Measurements from ENCODE around the gene PCDH15. TPM values are rescaled to one million over a fixed set of nuclear protein-coding genes. Genes with fewer than 3 reads are reported as not detected.

Gene PCDH15
- total and polyA plus RNA-seq, 2 of the 4 experiments (the other 2 are of a cell fraction): not detected

- no peak overlapping the region for H2BK5ac ChIP-seq (ENCODE audit: low read depth, low read length, poor library complexity, severe bottlenecking)
- no peaks in the 10 kb centered on the region for H3K36me3 ChIP-seq (ENCODE audit: control insufficient read depth, insufficient read depth, low read length)
- POLR2A ChIA-PET (ENCODE audit: unreplicated experiment): no interaction called here
- no peak overlapping the region for H3K4me3 ChIP-seq (ENCODE audit: insufficient read depth, low read depth, low read length)
- no peaks in the 10 kb centered on the region for H4K20me1 ChIP-seq (ENCODE audit: insufficient read depth, low read length)
- H3K56ac ChIP-seq (ENCODE audit: extremely low read depth, insufficient read depth, low read length): no peak overlapping the region
- dilution Hi-C loops (cut with HindIII; ENCODE audit: low sequenced_read_pairs, unreplicated experiment): no loop called here
- CTCF ChIA-PET: no interaction called here
- no peaks in the 10 kb centered on the region for H3K9me3 ChIP-seq (ENCODE audit: control insufficient read depth, insufficient read depth, low read length)
- no peak overlapping the region for H4K8ac ChIP-seq (ENCODE audit: low read depth in 2 of 2, low read length in 2 of 2)
- BruUV-seq (replicated peaks): no TSS peak
- WGBS, 2 experiments (ENCODE audit: extremely low coverage in 2 of 2, insufficient read length in 1 of 2): no CpG with 5 or more reads among the region's 2 CpGs
- no peaks in the 10 kb centered on the region for H3K9me1 ChIP-seq (ENCODE audit: insufficient read depth, low read length)
- no peak overlapping the region for H3K27ac ChIP-seq (ENCODE audit: insufficient read depth, low read length)
- no peak overlapping the region for H2AK9ac ChIP-seq (replicated peaks; ENCODE audit: low read depth, low read length, poor library complexity)
- DNase-seq (no peak), ATAC-seq (ENCODE audit: low read depth) (no peak)
- in situ Hi-C loops (cut with MboI; ENCODE audit: low sequenced_read_pairs): no loop called here
- H2BK120ac ChIP-seq (ENCODE audit: low read depth, low read length): no peak overlapping the region
- no peaks in the 10 kb centered on the region for H3K79me1 ChIP-seq (ENCODE audit: low read depth in 1 of 2, low read length in 2 of 2)
- no peak overlapping the region for H2AK5ac ChIP-seq (ENCODE audit: low read depth, low read length)
- H3K4ac ChIP-seq (ENCODE audit: low read depth, low read length): no peak overlapping the region
- H3K18ac ChIP-seq (ENCODE audit: low read depth, low read length): no peak overlapping the region
- H3K14ac ChIP-seq (replicated peaks; ENCODE audit: low read depth, low read length): no peak overlapping the region
- no peak overlapping the region for H2BK15ac ChIP-seq (ENCODE audit: low read depth, low read length)
- no peak overlapping the region for H3K9ac ChIP-seq (ENCODE audit: low read depth, low read length)
- no peak overlapping the region for H2BK20ac ChIP-seq (ENCODE audit: low read depth, low read length)
- no peaks in the 10 kb centered on the region for H3K27me3 ChIP-seq (ENCODE audit: control insufficient read depth, insufficient read depth, low read length)
- TF ChIP-seq BHLHE40 (IDR thresholded peaks at IDR 0.05; ENCODE audit: low read depth, low read length): no peak
- no peak overlapping the region for H3K4me2 ChIP-seq (ENCODE audit: low read depth, low read length)
- H3K4me1 ChIP-seq (ENCODE audit: control insufficient read depth, insufficient read depth, low read length): no peaks in the 10 kb centered on the region
- no peak overlapping the region for H4K5ac ChIP-seq (ENCODE audit: low read depth, low read length)
- H2AFZ ChIP-seq (replicated peaks; ENCODE audit: low read length, poor library complexity): no peak overlapping the region
- intact Hi-C loops (cut with micrococcal nuclease): no loop called here
- H3K23ac ChIP-seq (ENCODE audit: low read depth, low read length): no peak overlapping the region
- H4K91ac ChIP-seq (ENCODE audit: insufficient read depth, low read depth, low read length): no peak overlapping the region
Measured at GRCh38 chr10:54650547-54650946, 150.5 kb downstream of the PCDH15 start.

Data from IMR-90 (cell line).